H9 (cell line): ENCODE data around the gene IL17RE. TPM values are rescaled to one million over a fixed set of nuclear protein-coding genes. Genes with fewer than 3 reads are reported as not detected.

Experiments used
- DNase-seq: peaks from one replicate; pipeline ENCODE4 v3.0.0-alpha.2; 2017
- H2AFZ ChIP-seq: one replicate; pipeline ENCODE4 v1.6.1; 2013; ENCODE audit warnings: mild to moderate bottlenecking, low read length, control low read depth, moderate library complexity
- H2AK5ac ChIP-seq: 2 replicates; pipeline ENCODE4 v1.6.1; 2013; ENCODE audit warnings: low read length, control low read depth, mixed read lengths; ENCODE audit not compliant: insufficient read length
- H2BK120ac ChIP-seq: one replicate; pipeline ENCODE4 v1.6.1; 2013; ENCODE audit warnings: low read depth, mild to moderate bottlenecking, low read length, control low read depth, inconsistent platforms; ENCODE audit not compliant: poor library complexity, severe bottlenecking
- H2BK12ac ChIP-seq: 2 replicates; pipeline ENCODE4 v1.6.1; 2013; ENCODE audit warnings: low read length, control low read depth, mixed read lengths, low read depth; ENCODE audit not compliant: insufficient read length
- H2BK15ac ChIP-seq: 2 replicates; pipeline ENCODE4 v1.6.1; 2013; ENCODE audit warnings: low read depth, low read length, control low read depth
- H2BK20ac ChIP-seq: one replicate; pipeline ENCODE4 v1.6.1; 2013; ENCODE audit warnings: low read depth, mild to moderate bottlenecking, low read length, control low read depth, inconsistent platforms; ENCODE audit not compliant: poor library complexity, severe bottlenecking
- H2BK5ac ChIP-seq: 2 replicates; pipeline ENCODE4 v1.6.1; 2013; ENCODE audit warnings: low read length, control low read depth, mixed read lengths; ENCODE audit not compliant: insufficient read length
- H3K14ac ChIP-seq: 2 replicates; pipeline ENCODE4 v1.6.1; 2013; ENCODE audit warnings: low read length, control low read depth; ENCODE audit not compliant: insufficient read depth
- H3K18ac ChIP-seq: 2 replicates; pipeline ENCODE4 v1.6.1; 2013; ENCODE audit warnings: low read depth, mild to moderate bottlenecking, mixed read lengths, low read length, control low read depth; ENCODE audit not compliant: insufficient read length
- H3K23ac ChIP-seq: 2 replicates; pipeline ENCODE4 v1.6.1; 2013; ENCODE audit warnings: low read length, control low read depth, mixed read lengths, low read depth; ENCODE audit not compliant: insufficient read length
- H3K23me2 ChIP-seq: 2 replicates; pipeline ENCODE4 v1.6.1; 2013; ENCODE audit warnings: low read depth, mild to moderate bottlenecking, mixed read lengths, low read length, control low read depth; ENCODE audit not compliant: insufficient read length, poor library complexity, severe bottlenecking
- H3K27ac ChIP-seq: 2 replicates; pipeline ENCODE4 v1.5.1; 2013; ENCODE audit warnings: low read length, control low read depth, mixed read lengths, low read depth; ENCODE audit not compliant: insufficient read length
- H3K27me3 ChIP-seq: 2 replicates; pipeline ENCODE4 v1.6.1; 2013; ENCODE audit warnings: low read length, control low read depth, inconsistent platforms; ENCODE audit not compliant: insufficient read depth
- H3K4ac ChIP-seq: 2 replicates; pipeline ENCODE4 v1.6.1; 2013; ENCODE audit warnings: low read depth, mild to moderate bottlenecking, control low read depth, inconsistent platforms, low read length, moderate library complexity
- H3K4me1 ChIP-seq: 2 replicates; pipeline ENCODE4 v1.6.1; 2013; ENCODE audit warnings: low read length, control low read depth, inconsistent platforms; ENCODE audit not compliant: insufficient read depth
- H3K4me2 ChIP-seq: 2 replicates; pipeline ENCODE4 v1.6.1; 2013; ENCODE audit warnings: low read length, control low read depth, mixed read lengths; ENCODE audit not compliant: insufficient read length, insufficient read depth
- H3K56ac ChIP-seq: 2 replicates; pipeline ENCODE4 v1.6.1; 2013; ENCODE audit warnings: low read depth, mild to moderate bottlenecking, mixed read lengths, low read length, control low read depth; ENCODE audit not compliant: insufficient read length
- H3K79me1 ChIP-seq: 2 replicates; pipeline ENCODE4 v1.6.1; 2013; ENCODE audit warnings: low read depth, mild to moderate bottlenecking, moderate library complexity, low read length, control low read depth, inconsistent platforms; ENCODE audit not compliant: insufficient read depth, poor library complexity, severe bottlenecking
- H3K79me2 ChIP-seq: 2 replicates; pipeline ENCODE4 v1.6.1; 2013; ENCODE audit warnings: low read length, control low read depth, inconsistent platforms; ENCODE audit not compliant: insufficient read depth
- H3K9ac ChIP-seq: 2 replicates; pipeline ENCODE4 v1.6.1; 2013; ENCODE audit warnings: low read length, control low read depth, mixed read lengths; ENCODE audit not compliant: insufficient read length; ENCODE audit errors: extremely low read depth
- H3K9me3 ChIP-seq: one replicate; pipeline ENCODE4 v1.6.1; 2013; ENCODE audit warnings: low read depth, low read length, inconsistent platforms; ENCODE audit not compliant: control insufficient read depth
- H3T11ph ChIP-seq: one replicate; pipeline ENCODE4 v1.6.1; 2013; ENCODE audit warnings: mild to moderate bottlenecking, low read length, control low read depth, inconsistent platforms
- H4K20me1 ChIP-seq: one replicate; pipeline ENCODE4 v1.6.1; 2013; ENCODE audit not compliant: control insufficient read depth, insufficient read length, insufficient read depth
- H4K5ac ChIP-seq: 2 replicates; pipeline ENCODE4 v1.6.1; 2013; ENCODE audit warnings: low read depth, mild to moderate bottlenecking, mixed read lengths, low read length, control low read depth; ENCODE audit not compliant: insufficient read length
- H4K8ac ChIP-seq: replicated peaks from 2 replicates; pipeline ENCODE4 v1.6.1; 2013; ENCODE audit warnings: low read length, control low read depth, mixed read lengths, low read depth; ENCODE audit not compliant: insufficient read length
- H4K91ac ChIP-seq: 2 replicates; pipeline ENCODE4 v1.6.1; 2013; ENCODE audit warnings: low read depth, mild to moderate bottlenecking, moderate library complexity, mixed read lengths, low read length, control low read depth; ENCODE audit not compliant: insufficient read length
- H3K27ac Mint-ChIP-seq, 3 experiments: 2 replicates in 2 of 3; 3 replicates in 1 of 3; pipeline ENCODE4 v1.8.0; 2020 to 2021; ENCODE audit warnings: mixed read lengths in 3 of 3, mild to moderate bottlenecking in 1 of 3, moderate library complexity in 1 of 3
- H3K27me3 Mint-ChIP-seq: 2 replicates; pipeline ENCODE4 v1.8.0; 2021; ENCODE audit warnings: low read depth, mild to moderate bottlenecking, moderate library complexity, mixed read lengths
- H3K36me3 Mint-ChIP-seq, 3 experiments: 2 replicates in 2 of 3; 3 replicates in 1 of 3; pipeline ENCODE4 v1.8.0; 2020 to 2021; ENCODE audit warnings: low read depth in 3 of 3, mixed read lengths in 3 of 3; ENCODE audit not compliant: insufficient read depth in 1 of 3
- H3K4me1 Mint-ChIP-seq, 2 experiments: 2 replicates each; pipeline ENCODE4 v1.8.0; 2020; ENCODE audit warnings: mixed read lengths in 2 of 2
- H3K4me3 Mint-ChIP-seq, 2 experiments: 2 replicates in 1 of 2; 3 replicates in 1 of 2; pipeline ENCODE4 v1.8.0; 2020 to 2021; ENCODE audit warnings: mild to moderate bottlenecking in 2 of 2, mixed read lengths in 2 of 2, moderate library complexity in 1 of 2
- H3K9me3 Mint-ChIP-seq, 2 experiments: 2 replicates in 1 of 2; 3 replicates in 1 of 2; pipeline ENCODE4 v1.8.0; 2020; ENCODE audit warnings: mild to moderate bottlenecking in 2 of 2, mixed read lengths in 2 of 2, moderate library complexity in 1 of 2
- WGBS: extraction: QIAGEN DNeasy Blood & Tissue Kit; methylation state at CpG from one replicate; pipeline ENCODE4 v1.1.7; 2013; ENCODE audit warnings: missing lambda C conversion rate, low lambda C conversion rate, mixed read lengths; ENCODE audit not compliant: insufficient read length; ENCODE audit errors: extremely low coverage; 5-methylcytosine and 5-hydroxymethylcytosine counted together
- total RNA-seq: library from RNA; stranded (reverse); gene quantifications from 2 replicates; pipeline ENCODE4 v1.2.1, GENCODE V29; 2021
- TF ChIP-seq, protein P1 (sequence below): fragments of 200-600 bp; sonication (generic); conservative IDR thresholded peaks from 3 replicates; pipeline ENCODE4 v1.8.0; 2021; ENCODE audit warnings: antibody characterized with exemption, mild to moderate bottlenecking

IL17RE gene
- total RNA-seq, 1 experiment from 2014 or later = 2.1 TPM

DNA sequence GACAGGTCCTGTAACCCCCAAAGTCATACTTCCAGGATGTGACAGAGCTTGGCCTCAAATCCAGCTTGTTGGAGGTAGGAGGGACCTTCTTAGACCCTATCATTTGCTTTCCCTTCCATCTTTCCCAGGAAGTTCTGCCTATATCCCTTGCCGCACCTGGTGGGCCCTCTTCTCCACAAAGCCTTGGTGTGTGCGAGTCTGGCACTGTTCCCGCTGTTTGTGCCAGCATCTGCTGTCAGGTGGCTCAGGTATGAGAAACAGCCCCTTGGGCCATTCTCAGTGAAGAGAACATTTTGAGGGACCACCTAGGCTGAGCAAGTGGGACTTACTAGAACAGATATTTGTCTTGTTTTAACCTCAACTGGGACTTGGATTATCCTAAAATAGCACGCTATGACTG is 1.3 kb downstream of the IL17RE start:
- no peaks in the 10 kb centered on the region for H3K27me3 Mint-ChIP-seq
- Histone ChIP-seq H2BK20ac (no peak overlapping the region), H3K23me2 (no peaks in the 10 kb centered on the region), H2AFZ (no peak overlapping the region), H4K20me1 (no peaks in the 10 kb centered on the region), H3K4me2 (no peak overlapping the region), H3K9ac (no peak overlapping the region), H2BK5ac (no peak overlapping the region), H2BK15ac (no peak overlapping the region), H3K79me1 (no peaks in the 10 kb centered on the region), H3K18ac (no peak overlapping the region), H4K8ac (no peak overlapping the region), H3K27me3 (no peaks in the 10 kb centered on the region), H3K4me1 (no peaks in the 10 kb centered on the region; the same call in 1 of the 2 replicates), H3K79me2 (no peaks in the 10 kb centered on the region), H2BK12ac (no peak overlapping the region), H3K23ac (no peak overlapping the region), H3K9me3 (no peaks in the 10 kb centered on the region), H3T11ph (no peak overlapping the region), H3K14ac (no peak overlapping the region), H2BK120ac (no peak overlapping the region), H2AK5ac (no peak overlapping the region), H3K4ac (no peak overlapping the region), H3K27ac (no peak overlapping the region), H3K56ac (no peak overlapping the region), H4K5ac (no peak overlapping the region), H4K91ac (no peak overlapping the region)
- H3K9me3 Mint-ChIP-seq = no peaks in the 10 kb centered on the region
- DNase-seq = no peak
- no peak overlapping the region for H3K4me3 Mint-ChIP-seq
- TF ChIP-seq, protein P1, sequence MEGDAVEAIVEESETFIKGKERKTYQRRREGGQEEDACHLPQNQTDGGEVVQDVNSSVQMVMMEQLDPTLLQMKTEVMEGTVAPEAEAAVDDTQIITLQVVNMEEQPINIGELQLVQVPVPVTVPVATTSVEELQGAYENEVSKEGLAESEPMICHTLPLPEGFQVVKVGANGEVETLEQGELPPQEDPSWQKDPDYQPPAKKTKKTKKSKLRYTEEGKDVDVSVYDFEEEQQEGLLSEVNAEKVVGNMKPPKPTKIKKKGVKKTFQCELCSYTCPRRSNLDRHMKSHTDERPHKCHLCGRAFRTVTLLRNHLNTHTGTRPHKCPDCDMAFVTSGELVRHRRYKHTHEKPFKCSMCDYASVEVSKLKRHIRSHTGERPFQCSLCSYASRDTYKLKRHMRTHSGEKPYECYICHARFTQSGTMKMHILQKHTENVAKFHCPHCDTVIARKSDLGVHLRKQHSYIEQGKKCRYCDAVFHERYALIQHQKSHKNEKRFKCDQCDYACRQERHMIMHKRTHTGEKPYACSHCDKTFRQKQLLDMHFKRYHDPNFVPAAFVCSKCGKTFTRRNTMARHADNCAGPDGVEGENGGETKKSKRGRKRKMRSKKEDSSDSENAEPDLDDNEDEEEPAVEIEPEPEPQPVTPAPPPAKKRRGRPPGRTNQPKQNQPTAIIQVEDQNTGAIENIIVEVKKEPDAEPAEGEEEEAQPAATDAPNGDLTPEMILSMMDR = no peak
- WGBS = no CpG with 5 or more reads among the region's 4 CpGs
- H3K4me1 Mint-ChIP-seq = peaks cover 15 to 22% of the 10 kb centered on the region in 2 experiments
- no peak overlapping the region for H3K27ac Mint-ChIP-seq
- no peaks in the 10 kb centered on the region for H3K36me3 Mint-ChIP-seq
